NCI-H345 treated with DMSO at 0.1 percent for 48 hours (cell line): ENCODE data around the gene ASPG.

Experiments used
- DNase-seq: peaks from one replicate; lab custom pipeline; 2025; ENCODE audit not compliant: unreplicated experiment; lab: John Stamatoyannopoulos, UW

ASPG gene

GRCh38 chr14:104159990-104160389, 74.5 kb downstream of the ASPG start:
- DNase-seq, result no peak

- DNase-seq, result peak; percentile 13
Observed at GRCh38 chr14:104161602-104162367, 76.3 kb downstream of the ASPG start.

GRCh38 chr14:104162495-104162894, 77.0 kb downstream of the ASPG start:
- DNase-seq, result no peak

- DNase-seq, result no peak
Observed at GRCh38 chr14:104163541-104163940, 78.0 kb downstream of the ASPG start.

GRCh38 chr14:104164041-104164440, 78.5 kb downstream of the ASPG start:
- DNase-seq, result no peak

GRCh38 chr14:104164512-104164911, 79.0 kb downstream of the ASPG start:
- DNase-seq, result no peak
